ENCODE measurements around the gene MACF1. TPM values are rescaled to one million over a fixed set of nuclear protein-coding genes. Genes with fewer than 3 reads are reported as not detected.
A peak's percentile ranks its signal among the peaks of the same experiment; 100 is the strongest.

The MACF1 gene
- total RNA-seq, 1 donor from 2014 or later = 301 TPM

DNA sequence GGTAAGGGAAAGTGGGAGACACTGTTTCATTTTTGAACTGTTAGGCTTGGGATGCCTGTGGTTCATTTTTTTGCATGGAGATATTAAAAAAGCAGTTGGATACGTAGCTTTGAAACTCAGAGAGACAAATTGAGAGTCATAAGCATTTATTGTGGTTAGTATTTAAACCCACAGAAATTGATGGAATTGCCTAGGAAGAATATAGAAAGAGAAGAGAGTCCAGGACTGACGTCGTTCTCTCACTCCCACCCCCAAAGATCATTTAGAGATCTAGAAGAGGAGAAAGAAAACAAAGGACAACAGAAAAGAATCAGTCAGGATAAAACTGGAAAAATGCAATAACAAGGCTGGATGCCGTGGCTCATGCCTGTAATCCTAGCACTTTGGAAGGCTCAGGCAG is 213.7 kb downstream of the MACF1 start:
- Mint-ChIP-seq H3K9me3 (no peaks in the 10 kb centered on the region), H3K36me3 (peaks cover 26% of the 10 kb centered on the region), H3K4me3 (no peak overlapping the region), H3K27me3 (ENCODE audit: low read depth) (no peaks in the 10 kb centered on the region), H3K4me1 (peaks cover 35% of the 10 kb centered on the region), H3K27ac (peak overlapping the region; percentile 27)
- no peak for DNase-seq (ENCODE audit: low spot score in 2 of 2, unreplicated experiment in 2 of 2)
- TF ChIP-seq, protein P1, sequence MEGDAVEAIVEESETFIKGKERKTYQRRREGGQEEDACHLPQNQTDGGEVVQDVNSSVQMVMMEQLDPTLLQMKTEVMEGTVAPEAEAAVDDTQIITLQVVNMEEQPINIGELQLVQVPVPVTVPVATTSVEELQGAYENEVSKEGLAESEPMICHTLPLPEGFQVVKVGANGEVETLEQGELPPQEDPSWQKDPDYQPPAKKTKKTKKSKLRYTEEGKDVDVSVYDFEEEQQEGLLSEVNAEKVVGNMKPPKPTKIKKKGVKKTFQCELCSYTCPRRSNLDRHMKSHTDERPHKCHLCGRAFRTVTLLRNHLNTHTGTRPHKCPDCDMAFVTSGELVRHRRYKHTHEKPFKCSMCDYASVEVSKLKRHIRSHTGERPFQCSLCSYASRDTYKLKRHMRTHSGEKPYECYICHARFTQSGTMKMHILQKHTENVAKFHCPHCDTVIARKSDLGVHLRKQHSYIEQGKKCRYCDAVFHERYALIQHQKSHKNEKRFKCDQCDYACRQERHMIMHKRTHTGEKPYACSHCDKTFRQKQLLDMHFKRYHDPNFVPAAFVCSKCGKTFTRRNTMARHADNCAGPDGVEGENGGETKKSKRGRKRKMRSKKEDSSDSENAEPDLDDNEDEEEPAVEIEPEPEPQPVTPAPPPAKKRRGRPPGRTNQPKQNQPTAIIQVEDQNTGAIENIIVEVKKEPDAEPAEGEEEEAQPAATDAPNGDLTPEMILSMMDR (IDR thresholded peaks at IDR 0.05; ENCODE audit: unreplicated experiment) = no peak

DNA sequence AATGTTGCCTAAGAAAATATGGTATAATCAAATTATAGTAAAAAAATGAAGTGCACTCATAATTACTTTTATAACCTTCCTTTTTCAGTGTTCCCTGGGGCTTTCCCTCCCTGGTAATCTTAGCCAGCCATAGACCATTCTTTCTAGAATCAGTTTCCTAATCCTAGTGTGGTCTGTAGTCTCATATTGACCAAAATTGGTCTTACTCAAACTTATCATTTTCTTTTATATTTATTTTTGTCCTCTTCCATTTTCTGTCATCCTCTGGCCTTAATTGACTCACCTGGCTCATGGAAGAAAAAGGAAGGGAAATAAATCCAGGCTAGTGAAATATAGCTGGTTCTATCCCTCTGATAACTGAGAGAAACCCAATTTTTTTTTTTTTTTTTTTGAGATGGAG is 216.0 kb downstream of the MACF1 start:
- Mint-ChIP-seq H3K4me3 (no peak overlapping the region), H3K27ac (peak overlapping the region; percentile 20), H3K9me3 (no peaks in the 10 kb centered on the region), H3K36me3 (peaks cover 29% of the 10 kb centered on the region), H3K4me1 (peaks cover 20% of the 10 kb centered on the region), H3K27me3 (ENCODE audit: low read depth) (no peaks in the 10 kb centered on the region)
- DNase-seq (ENCODE audit: low spot score in 2 of 2, unreplicated experiment in 2 of 2) = no peak
- TF ChIP-seq, protein P1 (IDR thresholded peaks at IDR 0.05; ENCODE audit: unreplicated experiment) = no peak

DNA sequence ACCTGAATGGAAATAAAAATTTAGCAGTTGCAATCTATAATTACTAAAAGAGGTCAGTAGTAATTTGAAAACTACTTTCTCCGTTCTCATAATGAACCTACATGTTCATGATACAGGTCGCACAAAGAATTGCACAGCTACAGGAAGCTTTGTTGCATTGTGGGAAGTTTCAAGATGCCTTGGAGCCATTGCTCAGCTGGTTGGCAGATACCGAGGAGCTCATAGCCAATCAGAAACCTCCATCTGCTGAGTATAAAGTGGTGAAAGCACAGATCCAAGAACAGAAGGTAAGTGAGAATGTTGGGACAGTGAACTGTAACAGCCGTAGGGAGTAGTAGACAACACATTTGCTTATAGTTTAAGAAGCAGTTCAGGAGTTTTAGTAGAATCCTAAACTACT is 218.1 kb downstream of the MACF1 start:
- TF ChIP-seq, protein P1 (IDR thresholded peaks at IDR 0.05; ENCODE audit: unreplicated experiment) = no peak
- H3K9me3 Mint-ChIP-seq = no peaks in the 10 kb centered on the region
- peaks cover 30% of the 10 kb centered on the region for H3K36me3 Mint-ChIP-seq
- no peak overlapping the region for H3K4me3 Mint-ChIP-seq
- peaks cover 5% of the 10 kb centered on the region for H3K4me1 Mint-ChIP-seq
- no peaks in the 10 kb centered on the region for H3K27me3 Mint-ChIP-seq (ENCODE audit: low read depth)
- H3K27ac Mint-ChIP-seq = no peak overlapping the region
- no peak for DNase-seq (ENCODE audit: low spot score in 2 of 2, unreplicated experiment in 2 of 2)

DNA sequence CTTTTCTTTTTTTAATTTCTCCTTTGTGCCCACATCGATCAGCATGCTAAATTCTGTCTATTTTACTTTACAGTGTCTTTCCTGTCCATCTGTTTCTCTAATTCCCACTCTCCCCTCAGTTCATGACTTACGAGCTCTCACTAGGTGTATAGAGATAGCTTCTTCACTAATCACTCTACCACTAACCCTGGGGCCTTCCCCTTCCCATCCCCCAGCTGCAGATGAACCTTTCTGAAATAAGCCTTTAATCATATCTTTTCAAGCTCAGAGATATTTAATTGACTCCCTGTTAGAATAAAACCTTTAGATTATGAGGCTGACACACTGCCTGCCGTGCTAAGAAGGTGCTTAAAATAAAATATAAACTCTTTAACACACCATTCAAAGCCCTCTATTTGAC is 220.7 kb downstream of the MACF1 start:
- TF ChIP-seq, protein P1 (IDR thresholded peaks at IDR 0.05; ENCODE audit: unreplicated experiment) = no peak
- H3K4me3 Mint-ChIP-seq = no peak overlapping the region
- no peak for DNase-seq (ENCODE audit: low spot score in 2 of 2, unreplicated experiment in 2 of 2)
- peaks cover 41% of the 10 kb centered on the region for H3K36me3 Mint-ChIP-seq
- no peak overlapping the region for H3K27ac Mint-ChIP-seq
- H3K9me3 Mint-ChIP-seq = no peaks in the 10 kb centered on the region
- no peaks in the 10 kb centered on the region for H3K27me3 Mint-ChIP-seq (ENCODE audit: low read depth)
- no peaks in the 10 kb centered on the region for H3K4me1 Mint-ChIP-seq

DNA sequence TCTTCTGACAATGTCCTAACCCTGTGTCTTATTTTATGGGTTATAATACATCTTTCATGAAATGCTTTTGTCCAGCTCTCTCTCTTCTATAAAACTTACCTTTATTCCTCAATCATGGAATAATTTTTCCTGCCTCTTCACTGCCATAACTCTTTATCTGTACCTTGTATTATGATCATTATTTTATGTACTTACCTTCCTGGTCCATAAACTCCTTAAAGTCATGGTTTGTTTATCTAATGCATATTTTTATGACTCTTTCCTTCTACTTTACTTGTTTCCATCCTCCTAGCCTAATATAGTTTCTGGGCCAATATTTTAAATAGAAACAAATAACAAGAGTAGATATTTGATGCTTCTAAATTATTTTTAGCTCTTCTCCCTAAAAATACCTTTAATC is 221.1 kb downstream of the MACF1 start:
- no peak for DNase-seq (ENCODE audit: low spot score in 2 of 2, unreplicated experiment in 2 of 2)
- no peaks in the 10 kb centered on the region for H3K4me1 Mint-ChIP-seq
- peaks cover 45% of the 10 kb centered on the region for H3K36me3 Mint-ChIP-seq
- no peak overlapping the region for H3K4me3 Mint-ChIP-seq
- no peaks in the 10 kb centered on the region for H3K27me3 Mint-ChIP-seq (ENCODE audit: low read depth)
- no peak overlapping the region for H3K27ac Mint-ChIP-seq
- no peaks in the 10 kb centered on the region for H3K9me3 Mint-ChIP-seq
- TF ChIP-seq, protein P1 (IDR thresholded peaks at IDR 0.05; ENCODE audit: unreplicated experiment) = no peak

DNA sequence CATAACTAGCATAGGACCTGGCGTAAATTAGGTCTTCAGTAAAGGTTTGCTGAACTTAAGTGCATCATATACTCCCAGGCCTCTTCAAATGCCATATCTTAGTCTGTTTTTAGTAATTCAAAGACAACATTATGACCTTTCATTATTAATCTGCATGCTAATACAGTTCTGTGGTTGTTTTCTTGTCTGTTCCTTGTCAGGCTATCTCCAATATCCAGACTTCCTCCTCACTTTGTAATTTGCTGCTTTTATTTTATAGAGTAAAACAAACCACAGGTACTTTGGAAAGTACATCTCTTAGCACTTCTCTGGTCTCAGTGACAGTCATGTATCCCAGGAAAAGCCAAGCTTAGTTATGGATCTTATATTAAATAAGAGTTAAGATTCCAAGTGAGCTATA is 221.9 kb downstream of the MACF1 start:
- no peak for DNase-seq (ENCODE audit: low spot score in 2 of 2, unreplicated experiment in 2 of 2)
- Mint-ChIP-seq H3K27ac (no peak overlapping the region), H3K9me3 (no peaks in the 10 kb centered on the region), H3K4me1 (no peaks in the 10 kb centered on the region), H3K4me3 (no peak overlapping the region), H3K36me3 (peaks cover 49% of the 10 kb centered on the region), H3K27me3 (ENCODE audit: low read depth) (no peaks in the 10 kb centered on the region)
- TF ChIP-seq, protein P1 (IDR thresholded peaks at IDR 0.05; ENCODE audit: unreplicated experiment) = no peak
